ENCODE results near the gene ZNF892. TPM values are rescaled to one million over a fixed set of nuclear protein-coding genes. Genes with fewer than 3 reads are reported as not detected.

Gene ZNF892
- polyA plus RNA-seq, 1 experiment = 1.6 TPM

GRCh38 chr2:95165030-95165370 is 42.3 kb upstream of the ZNF892 start:
- no peaks in the 10 kb centered on the region for H3K27me3 ChIP-seq (ENCODE audit: control insufficient read depth, insufficient read depth, low read length)
- DNase-seq (ENCODE audit: low read depth, low spot score) = no peak
- CTCF ChIA-PET = interaction anchor here (1.6 to 1.8 kb wide), 2 partner anchors 11 to 180 kb away, joined by 6 read pairs; no protein-coding TSS in a partner anchor
- H3K9me3 ChIP-seq (ENCODE audit: control insufficient read depth, insufficient read depth, low read length) = no peaks in the 10 kb centered on the region
- peak overlapping the region; percentile 99 for H3K4me3 ChIP-seq (ENCODE audit: low read depth, low read length)
- POLR2A ChIA-PET = interaction anchor here (0.7 to 1.2 kb wide), 3 partner anchors 11 to 49 kb away, joined by 3 to 9 read pairs (median 4); partner anchors contain the start of gene MRPS5
- peak overlapping the region; percentile 88 for H3K27ac ChIP-seq (ENCODE audit: low read depth, low read length)
- TF ChIP-seq CTCF (IDR thresholded peaks at IDR 0.05; ENCODE audit: low read depth, low read length) = no peak

GRCh38 chr2:95165371-95166064 is 41.8 kb upstream of the ZNF892 start, which contains the start of gene ZNF2:
TSS of gene ZNF2 (plus strand) at chr2:95165809. CDS start at chr2:95176227, 10,418 bp downstream.
- H3K27ac ChIP-seq (ENCODE audit: low read depth, low read length) = peak within 1 kb of the TSS; percentile 88
- TF ChIP-seq CTCF (IDR thresholded peaks at IDR 0.05; ENCODE audit: low read depth, low read length) = no peak
- no peaks in the 10 kb centered on the region for H3K27me3 ChIP-seq (ENCODE audit: control insufficient read depth, insufficient read depth, low read length)
- H3K4me3 ChIP-seq (ENCODE audit: low read depth, low read length) = peak within 1 kb of the TSS; percentile 99
- CTCF ChIA-PET = interaction anchor here (1.6 to 1.8 kb wide), 3 partner anchors 11 to 180 kb away, joined by 6 read pairs; no protein-coding TSS in a partner anchor
- DNase-seq (ENCODE audit: low read depth, low spot score) = peak; percentile 94
- no peaks in the 10 kb centered on the region for H3K9me3 ChIP-seq (ENCODE audit: control insufficient read depth, insufficient read depth, low read length)
- POLR2A ChIA-PET = interaction anchor here (0.6 to 1.2 kb wide), 3 partner anchors 11 to 1235 kb away, joined by 3 to 9 read pairs (median 3); partner anchors contain the start of gene MRPS5

GRCh38 chr2:95166065-95166763 is 41.1 kb upstream of the ZNF892 start:
- DNase-seq (ENCODE audit: low read depth, low spot score) = no peak
- Histone ChIP-seq H3K9me3 (ENCODE audit: control insufficient read depth, insufficient read depth, low read length) (no peaks in the 10 kb centered on the region), H3K27me3 (ENCODE audit: control insufficient read depth, insufficient read depth, low read length) (no peaks in the 10 kb centered on the region), H3K4me3 (ENCODE audit: low read depth, low read length) (peak overlapping the region; percentile 99), H3K27ac (ENCODE audit: low read depth, low read length) (no peak overlapping the region)
- no peak for TF ChIP-seq CTCF (IDR thresholded peaks at IDR 0.05; ENCODE audit: low read depth, low read length)
- ChIA-PET POLR2A (interaction anchor here (0.9 to 1.2 kb wide), 2 partner anchors 45 kb away, joined by 4 to 9 read pairs; partner anchors contain the start of gene MRPS5), CTCF (interaction anchor here (1.6 to 1.7 kb wide), 2 partner anchors 12 to 51 kb away, joined by 6 read pairs; no protein-coding TSS in a partner anchor)

DNA sequence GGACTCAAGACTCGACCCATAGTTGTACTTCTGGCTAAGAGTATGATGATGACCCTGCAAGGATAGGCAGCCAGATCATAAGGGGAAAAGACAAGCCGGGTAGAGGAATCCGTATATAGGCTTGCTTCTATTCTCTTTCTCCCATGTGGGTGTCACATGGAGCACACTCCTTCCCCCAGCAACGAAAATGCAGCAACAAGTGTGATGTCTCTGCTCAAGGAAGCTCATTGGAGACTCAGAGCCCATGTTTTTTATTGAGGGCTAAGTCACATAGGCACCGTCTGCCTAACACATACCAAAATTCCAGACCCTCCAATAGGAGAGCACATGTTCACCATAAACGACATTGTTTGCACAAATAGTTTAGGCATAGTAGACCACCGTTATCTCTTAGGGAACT is 35.4 kb upstream of the ZNF892 start:
- ChIA-PET CTCF (no interaction called here), POLR2A (no interaction called here)
- Histone ChIP-seq H3K9me3 (ENCODE audit: control insufficient read depth, insufficient read depth, low read length) (no peaks in the 10 kb centered on the region), H3K4me3 (ENCODE audit: low read depth, low read length) (no peak overlapping the region), H3K27me3 (ENCODE audit: control insufficient read depth, insufficient read depth, low read length) (no peaks in the 10 kb centered on the region), H3K27ac (ENCODE audit: low read depth, low read length) (no peak overlapping the region)
- TF ChIP-seq CTCF (IDR thresholded peaks at IDR 0.05; ENCODE audit: low read depth, low read length) = no peak
- DNase-seq (ENCODE audit: low read depth, low spot score) = no peak

All from AG04450 (cell line).